K562 (cell line): ENCODE data around the gene IGF2BP3. TPM values are rescaled to one million over a fixed set of nuclear protein-coding genes. Genes with fewer than 3 reads are reported as not detected.

ENCODE experiments used
- ATF6 ChIP-seq: sonication (generic); formaldehyde crosslinking; IDR thresholded peaks from 2 replicates; pipeline ENCODE4 v1.4.0; 2020; ENCODE audit warnings: mild to moderate bottlenecking, missing genetic modification reagents
- BMI1 ChIP-seq: fragments of 150-350 bp; IDR thresholded peaks from 2 replicates; pipeline ENCODE4 v1.6.1; 2014; ENCODE audit warnings: low read length
- FOXA3 ChIP-seq, 2 experiments: fragments of 450-650 bp in 1 of 2; sonication (generic) in 1 of 2; formaldehyde crosslinking; IDR thresholded peaks in 1 of 2; conservative IDR thresholded peaks in 1 of 2; 2 replicates each; pipeline versions ENCODE4 v1.4.0 to v1.8.0; 2020 to 2022; ENCODE audit warnings: mild to moderate bottlenecking in 2 of 2, missing genetic modification reagents in 1 of 2
- GTF2E2 ChIP-seq: fragments of 200-800 bp; sonication (Bioruptor generic); IDR thresholded peaks from 2 replicates; pipeline ENCODE4 v1.6.1; 2016; ENCODE audit warnings: missing genetic modification characterization, missing compliant biosample characterization
- HCFC1 ChIP-seq: IDR thresholded peaks from 2 replicates; pipeline ENCODE4 v1.6.1; 2012; ENCODE audit warnings: low read depth, low read length, improper control_type of control experiment
- HNRNPUL1 ChIP-seq: fragments of 200-400 bp; formaldehyde crosslinking; IDR thresholded peaks from 2 replicates; pipeline ENCODE4 v1.6.1; 2017; ENCODE audit warnings: low read length
- KLF1 ChIP-seq: fragments of 450-650 bp; IDR thresholded peaks from 2 replicates; pipeline ENCODE4 v1.6.1; 2016; ENCODE audit warnings: missing genetic modification characterization, missing compliant biosample characterization
- MNT ChIP-seq, 2 experiments: fragments of 450-650 bp; conservative IDR thresholded peaks; 2 replicates each; pipeline ENCODE4 v1.6.1; 2017; ENCODE audit warnings: mild to moderate bottlenecking in 2 of 2, moderate library complexity in 2 of 2
- MYNN ChIP-seq, 2 experiments: sonication (generic); formaldehyde crosslinking in 1 of 2; IDR thresholded peaks; 2 replicates each; pipeline versions ENCODE4 v1.5.0 to v1.6.1; 2016 to 2020; ENCODE audit warnings: antibody characterized with exemption in 1 of 2, missing genetic modification reagents in 1 of 2
- NCOA6 ChIP-seq: fragments of 450-650 bp; IDR thresholded peaks from 2 replicates; pipeline ENCODE4 v1.6.1; 2017; ENCODE audit warnings: mild to moderate bottlenecking
- NFRKB ChIP-seq: fragments of 450-650 bp; IDR thresholded peaks from 2 replicates; pipeline ENCODE4 v1.6.1; 2016; ENCODE audit warnings: low read depth
- RBM39 ChIP-seq: fragments of 200-400 bp; formaldehyde crosslinking; optimal IDR thresholded peaks from 2 replicates; pipeline ENCODE3; 2018; ENCODE audit warnings: low read depth, low read length
- RNF219 ChIP-seq: fragments of 250-450 bp; sonication (Bioruptor Pico); IDR thresholded peaks from 2 replicates; pipeline ENCODE4 v1.5.0; 2022; ENCODE audit warnings: mild to moderate bottlenecking
- RUNX1 ChIP-seq: sonication (generic); IDR thresholded peaks from 2 replicates; pipeline ENCODE4 v1.6.1; 2016; ENCODE audit warnings: antibody characterized with exemption, low read depth
- SIN3B ChIP-seq: fragments of 450-650 bp; IDR thresholded peaks from 2 replicates; pipeline ENCODE4 v1.6.1; 2017; ENCODE audit warnings: low read depth, mild to moderate bottlenecking, moderate library complexity
- SPI1 ChIP-seq: IDR thresholded peaks from 2 replicates; pipeline ENCODE4 v1.6.1; 2011; ENCODE audit warnings: low read depth, low read length, control low read depth, borderline replicate concordance
- ZKSCAN1 ChIP-seq: fragments of 150-350 bp; IDR thresholded peaks from 2 replicates; pipeline ENCODE4 v1.6.1; 2016; ENCODE audit warnings: low read depth, low read length
- ZNF384 ChIP-seq: IDR thresholded peaks from 2 replicates; pipeline ENCODE4 v1.6.1; 2012; ENCODE audit warnings: low read depth, low read length, improper control_type of control experiment
- ZNF444 ChIP-seq: fragments of 250-450 bp; sonication (Bioruptor Pico); IDR thresholded peaks from 2 replicates; pipeline ENCODE4 v1.4.0; 2020; ENCODE audit warnings: mild to moderate bottlenecking, moderate library complexity
- ZNF699 ChIP-seq: fragments of 250-450 bp; sonication (Bioruptor Pico); IDR thresholded peaks from 2 replicates; pipeline ENCODE4 v1.8.0; 2021; ENCODE audit warnings: mild to moderate bottlenecking, moderate library complexity; ENCODE audit not compliant: insufficient replicate concordance
- ZNF830 ChIP-seq: fragments of 250-450 bp; sonication (Bioruptor Pico); IDR thresholded peaks from 2 replicates; pipeline ENCODE4 v1.5.0; 2021; ENCODE audit warnings: mild to moderate bottlenecking
- polyA plus RNA-seq, 8 experiments: library from polyadenylated mRNA; depleted of rRNA in 4 of 8; stranded (reverse) in 5 of 8; unstranded in 3 of 8; fragments of >200 nt; fragmentation: Nextera tagmentation in 2 of 8; fragmentation: Illumina TruSeq in 1 of 8; extraction: Ambion mirVana in 2 of 8; extraction: Trizol in 1 of 8; gene quantifications; 2 replicates each; pipeline versions ENCODE4 v1.2.1 to v1.2.3, GENCODE V29; 2011 to 2014; ENCODE audit warnings: inconsistent platforms in 1 of 8, missing spikeins in 1 of 8
- total RNA-seq, 7 experiments: library from RNA; depleted of rRNA in 6 of 7; stranded (reverse); fragments of >200 nt in 6 of 7; fragmentation: Illumina TruSeq in 2 of 7; extraction: Trizol in 2 of 7; gene quantifications; 2 replicates each; pipeline versions ENCODE4 v1.2.1 to v1.2.3, GENCODE V29; 2011 to 2021; ENCODE audit warnings: low replicate concordance in 1 of 7
- TF ChIP-seq, protein P1 (sequence below): sonication (generic); formaldehyde crosslinking; IDR thresholded peaks from 2 replicates; pipeline ENCODE4 v1.8.1; 2022; ENCODE audit warnings: missing genetic modification reagents

The IGF2BP3 gene
- total and polyA plus RNA-seq, 9 of the 15 experiments (the other 6 are each of a cell fraction or from before 2014, with no cell fraction given): 8.4 to 88.1 (median 61.2) TPM

- TF ChIP-seq RNF219: no peak
- TF ChIP-seq SIN3B: no peak
- no peak for TF ChIP-seq BMI1
- no peak for TF ChIP-seq NCOA6
- TF ChIP-seq ZNF699 (CRISPR knock-in tag): no peak
- TF ChIP-seq RUNX1: no peak
- TF ChIP-seq ZNF384: peak; percentile 81; the same call in 1 of the 2 replicates
- no peak for TF ChIP-seq HNRNPUL1
- TF ChIP-seq RBM39: no peak
- TF ChIP-seq MYNN (IDR thresholded peaks at IDR 0.05): no peak
- TF ChIP-seq MYNN (CRISPR knock-in tag; IDR thresholded peaks at IDR 0.05): no peak
- 0 out of 2 replicates have a peak, but pooled peaks have one; percentile 25 for TF ChIP-seq HCFC1
- 0 out of 2 replicates have a peak, but pooled peaks have one; percentile 54 for TF ChIP-seq ZKSCAN1
- TF ChIP-seq ZNF444 (CRISPR knock-in tag): peak; percentile 75; the same call in 1 of the 2 replicates
- TF ChIP-seq NFRKB: peak; percentile 86
- TF ChIP-seq GTF2E2 (tag): peak; percentile 87
- 0 out of 2 replicates have a peak, but pooled peaks have one; percentile 20 for TF ChIP-seq KLF1 (tag)
- TF ChIP-seq ATF6 (CRISPR knock-in tag): no peak
- TF ChIP-seq, protein P1, sequence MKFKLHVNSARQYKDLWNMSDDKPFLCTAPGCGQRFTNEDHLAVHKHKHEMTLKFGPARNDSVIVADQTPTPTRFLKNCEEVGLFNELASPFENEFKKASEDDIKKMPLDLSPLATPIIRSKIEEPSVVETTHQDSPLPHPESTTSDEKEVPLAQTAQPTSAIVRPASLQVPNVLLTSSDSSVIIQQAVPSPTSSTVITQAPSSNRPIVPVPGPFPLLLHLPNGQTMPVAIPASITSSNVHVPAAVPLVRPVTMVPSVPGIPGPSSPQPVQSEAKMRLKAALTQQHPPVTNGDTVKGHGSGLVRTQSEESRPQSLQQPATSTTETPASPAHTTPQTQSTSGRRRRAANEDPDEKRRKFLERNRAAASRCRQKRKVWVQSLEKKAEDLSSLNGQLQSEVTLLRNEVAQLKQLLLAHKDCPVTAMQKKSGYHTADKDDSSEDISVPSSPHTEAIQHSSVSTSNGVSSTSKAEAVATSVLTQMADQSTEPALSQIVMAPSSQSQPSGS (CRISPR knock-in tag): no peak
- no peak for TF ChIP-seq FOXA3 (CRISPR knock-in tag; conservative IDR thresholded peaks at IDR 0.05 in 1 of 2, IDR thresholded peaks at IDR 0.05 in 1 of 2)
- TF ChIP-seq SPI1: peak; percentile 63; the same call in 1 of the 2 replicates
- peak; percentile 97 to 99 for TF ChIP-seq MNT (conservative IDR thresholded peaks at IDR 0.05)
- no peak for TF ChIP-seq ZNF830 (CRISPR knock-in tag)
These were observed at the start of gene IGF2BP3 (continued) for GRCh38 chr7:23470330-23471105.
